ENCODE data around the gene TRIM61.
"Not testable (repeated sequence)": the region's sequence is repeated elsewhere in the genome, so short reads cannot be mapped to it uniquely, and the experiment has no call there.

The TRIM61 gene

GRCh38 chr4:164956766-164957643 is 20.5 kb downstream of the TRIM61 start:
- DNase-seq (ENCODE audit: low spot score): peak; percentile 73

GRCh38 chr4:164955107-164955805 is 22.2 kb downstream of the TRIM61 start:
- no peak for DNase-seq (ENCODE audit: low spot score)

GRCh38 chr4:164952551-164952950 is 24.9 kb downstream of the TRIM61 start:
- no peak for DNase-seq (ENCODE audit: low spot score)

GRCh38 chr4:164949448-164950143 is 27.9 kb downstream of the TRIM61 start:
- no peak for DNase-seq (ENCODE audit: low spot score)

- DNase-seq (ENCODE audit: low spot score): no peak
Observed at GRCh38 chr4:164948975-164949374, 28.5 kb downstream of the TRIM61 start.

- DNase-seq (ENCODE audit: low spot score): not testable (repeated sequence)
Observed at GRCh38 chr4:164948006-164948405, 29.5 kb downstream of the TRIM61 start.

GRCh38 chr4:164946810-164947209 is 30.6 kb downstream of the TRIM61 start:
- DNase-seq (ENCODE audit: low spot score): no peak

- DNase-seq (ENCODE audit: low spot score): no peak
Observed at GRCh38 chr4:164945146-164945545, 32.3 kb downstream of the TRIM61 start.

- no peak for DNase-seq (ENCODE audit: low spot score)
Observed at GRCh38 chr4:164943192-164943591, 34.3 kb downstream of the TRIM61 start.

GRCh38 chr4:164937576-164938270 is 39.7 kb downstream of the TRIM61 start:
- DNase-seq (ENCODE audit: low spot score): no peak

GRCh38 chr4:164935865-164936606 is 41.4 kb downstream of the TRIM61 start:
- not testable (repeated sequence) for DNase-seq (ENCODE audit: low spot score)

- no peak for DNase-seq (ENCODE audit: low spot score)
Observed at GRCh38 chr4:164935363-164935762, 42.1 kb downstream of the TRIM61 start.

- DNase-seq (ENCODE audit: low spot score): no peak
Observed at GRCh38 chr4:164933244-164933643, 44.2 kb downstream of the TRIM61 start.

GRCh38 chr4:164931551-164932324 is 45.7 kb downstream of the TRIM61 start:
- peak; percentile 12 for DNase-seq (ENCODE audit: low spot score)

GRCh38 chr4:164930647-164931046 is 46.8 kb downstream of the TRIM61 start:
- no peak for DNase-seq (ENCODE audit: low spot score)

GRCh38 chr4:164927101-164927500 is 50.4 kb downstream of the TRIM61 start:
- not testable (repeated sequence) for DNase-seq (ENCODE audit: low spot score)

- no peak for DNase-seq (ENCODE audit: low spot score)
Observed at GRCh38 chr4:164926301-164926700, 51.2 kb downstream of the TRIM61 start.

GRCh38 chr4:164924670-164925238 is 52.7 kb downstream of the TRIM61 start:
- DNase-seq (ENCODE audit: low spot score): no peak

- no peak for DNase-seq (ENCODE audit: low spot score)
Observed at GRCh38 chr4:164918956-164919355, 58.5 kb downstream of the TRIM61 start.

Measured in AG08396 (cell line).